Spleen (tissue), 11 donors: ENCODE results near the gene CLN5. TPM values are rescaled to one million over a fixed set of nuclear protein-coding genes. Genes with fewer than 3 reads are reported as not detected.

Experiments
- DNase-seq: peaks from one replicate; pipeline ENCODE4 v3.0.0-alpha.2; 2020
- H3K27ac ChIP-seq, 8 donors: fragments of 200-600 bp; sonication (generic) in 7 of 8; 1 replicate in 4 of 8; 2 replicates in 4 of 8; pipeline versions ENCODE4 v1.5.0 to v1.8.0; 2016 to 2021; ENCODE audit warnings: inconsistent platforms in 4 of 8, mild to moderate bottlenecking in 4 of 8, moderate library complexity in 1 of 8
- H3K27me3 ChIP-seq, 7 donors: fragments of 200-600 bp; sonication (generic) in 6 of 7; replicated peaks in 1 of 7; 1 replicate in 4 of 7; 2 replicates in 3 of 7; pipeline versions ENCODE4 v1.5.0 to v1.8.0; 2016 to 2021; ENCODE audit warnings: inconsistent platforms in 3 of 7, mild to moderate bottlenecking in 1 of 7
- H3K36me3 ChIP-seq, 6 donors: fragments of 200-600 bp; sonication (generic) in 5 of 6; 1 replicate in 4 of 6; 2 replicates in 2 of 6; pipeline versions ENCODE4 v1.5.0 to v1.8.0; 2016 to 2021; ENCODE audit warnings: inconsistent platforms in 2 of 6
- H3K4me1 ChIP-seq, 6 donors: fragments of 200-600 bp; sonication (generic) in 5 of 6; 1 replicate in 3 of 6; 2 replicates in 3 of 6; pipeline versions ENCODE4 v1.5.0 to v1.8.0; 2016 to 2021; ENCODE audit warnings: inconsistent platforms in 3 of 6
- H3K4me3 ChIP-seq, 8 donors: fragments of 200-600 bp; sonication (generic) in 7 of 8; 1 replicate in 4 of 8; 2 replicates in 4 of 8; pipeline versions ENCODE4 v1.5.0 to v1.8.0; 2016 to 2021; ENCODE audit warnings: inconsistent platforms in 4 of 8, mild to moderate bottlenecking in 4 of 8, moderate library complexity in 2 of 8
- H3K9me3 ChIP-seq, 8 donors: fragments of 200-600 bp; sonication (generic) in 7 of 8; 1 replicate in 4 of 8; 2 replicates in 4 of 8; pipeline versions ENCODE4 v1.5.0 to v1.8.0; 2016 to 2021; ENCODE audit warnings: inconsistent platforms in 4 of 8
- POLR2A ChIP-seq, 3 donors: fragments of 450-650 bp; IDR thresholded peaks; one replicate each; pipeline ENCODE4 v1.5.1; 2017; ENCODE audit warnings: antibody characterized with exemption in 3 of 3, mild to moderate bottlenecking in 1 of 3
- POLR2AphosphoS5 ChIP-seq, 3 donors: sonication (generic); formaldehyde crosslinking; IDR thresholded peaks; one replicate each; pipeline ENCODE4 v1.5.1; 2017; ENCODE audit warnings: antibody characterized with exemption in 3 of 3
- WGBS, 5 donors: extraction: QIAGEN DNeasy Blood & Tissue Kit in 3 of 5; methylation state at CpG; one replicate each; pipeline versions ENCODE4 v1.1.5 to v1.1.7; 2013 to 2018; 5-methylcytosine and 5-hydroxymethylcytosine counted together
- intact Hi-C: fragments of 100-400 bp; cut with DNase I; formaldehyde crosslinking; loops from one replicate; pipeline ENCODE4 v1.15.0; 2023; ENCODE audit warnings: low total_unique reads
- polyA plus RNA-seq, 3 donors: library from polyadenylated mRNA; stranded (reverse); fragments of 200-250 nt; gene quantifications; one replicate each; pipeline ENCODE4 v1.2.1, GENCODE V29; 2013
- total RNA-seq, 7 donors: library from RNA; depleted of rRNA in 3 of 7; stranded (reverse); fragments of >200 nt in 3 of 7; fragmentation: NEBNext Ultra II Directional in 4 of 7; extraction: Animal tissue kit (Norgen Biotek cat#: 25700) in 4 of 7; gene quantifications; one replicate each; pipeline versions ENCODE4 v1.1.0 to v1.2.1, GENCODE V29; 2016 to 2021
- TF ChIP-seq, protein P1 (sequence below), 11 experiments: fragments of 200-600 bp in 7 of 11; fragments of 450-650 bp in 4 of 11; sonication (generic) in 4 of 11; IDR thresholded peaks in 8 of 11; conservative IDR thresholded peaks in 3 of 11; 1 replicate in 7 of 11; 2 replicates in 4 of 11; pipeline versions ENCODE4 v1.4.0 to v1.8.0; 2016 to 2021; ENCODE audit warnings: antibody characterized with exemption in 11 of 11, inconsistent platforms in 4 of 11, mild to moderate bottlenecking in 1 of 11
- donor health status: healthy with polysubstance abuse.
- donor health status: DM: no; HTN: no; CAD: no; lungs with moderate emphysema.
- donor health status: DM: no; HTN: no; CAD: no.
- donor health status: Bipolar disorder and iron deficiency.
- donor health status: healthy.
- donor health status: DM: no; HTN: no; CAD: no.
- donor health status: DM: yes; HTN: yes; CAD: no.

Gene CLN5
- total and polyA plus RNA-seq, 10 donors, result 12.4 to 29.0 (median 20.3) TPM

DNA sequence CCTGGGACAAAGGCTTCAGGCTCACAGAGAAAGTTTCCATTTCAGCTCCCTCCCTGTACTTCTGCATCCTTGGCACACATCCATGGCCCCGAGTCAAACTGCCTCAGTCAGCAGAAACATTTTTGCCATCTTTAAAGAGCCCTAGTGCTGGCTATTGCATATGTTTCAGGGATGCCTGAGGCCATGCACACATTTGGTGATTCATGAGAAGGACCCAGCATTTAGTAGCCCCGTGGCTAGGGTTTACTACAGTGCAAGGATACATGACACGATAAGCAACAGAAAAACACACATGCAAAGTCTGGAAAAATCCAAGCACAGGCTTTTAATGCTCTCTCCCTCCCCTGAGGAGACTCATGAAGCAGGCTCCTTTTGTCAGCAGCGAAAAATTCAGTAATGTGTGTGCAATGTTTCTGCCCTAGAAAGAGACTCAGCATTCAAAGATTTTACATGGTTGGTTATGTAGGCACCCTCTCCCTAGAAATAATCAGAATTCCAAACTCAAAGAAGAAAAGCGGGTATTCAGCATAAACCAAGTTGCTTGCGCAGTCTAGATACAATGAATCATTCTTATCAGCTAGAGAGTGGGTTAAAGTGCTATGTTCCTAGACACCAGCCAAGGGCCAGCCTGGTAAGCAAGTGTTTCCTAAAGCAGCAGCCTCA is 26.0 kb upstream of the CLN5 start:
- H3K36me3 ChIP-seq, result no peaks in the 10 kb centered on the region
- TF ChIP-seq POLR2AphosphoS5 (IDR thresholded peaks at IDR 0.05) (peak in 1 of 3 donors; percentile 47), POLR2A (IDR thresholded peaks at IDR 0.05) (no peak)
- H3K27me3 ChIP-seq, result peaks cover 0 to 16% (median 0%) of the 10 kb centered on the region in 7 donors
- H3K4me3 ChIP-seq, result no peak overlapping the region
- no peak overlapping the region for H3K27ac ChIP-seq
- H3K4me1 ChIP-seq, result peaks cover 0 to 7% (median 2%) of the 10 kb centered on the region in 6 donors
- 60 to 70% (median 67%) methylated on average over 6 of the region's 6 CpGs for WGBS, 5 donors
- no peak for DNase-seq
- intact Hi-C loops, result no loop called here
- peaks cover 0 to 7% (median 6%) of the 10 kb centered on the region in 8 donors for H3K9me3 ChIP-seq

DNA sequence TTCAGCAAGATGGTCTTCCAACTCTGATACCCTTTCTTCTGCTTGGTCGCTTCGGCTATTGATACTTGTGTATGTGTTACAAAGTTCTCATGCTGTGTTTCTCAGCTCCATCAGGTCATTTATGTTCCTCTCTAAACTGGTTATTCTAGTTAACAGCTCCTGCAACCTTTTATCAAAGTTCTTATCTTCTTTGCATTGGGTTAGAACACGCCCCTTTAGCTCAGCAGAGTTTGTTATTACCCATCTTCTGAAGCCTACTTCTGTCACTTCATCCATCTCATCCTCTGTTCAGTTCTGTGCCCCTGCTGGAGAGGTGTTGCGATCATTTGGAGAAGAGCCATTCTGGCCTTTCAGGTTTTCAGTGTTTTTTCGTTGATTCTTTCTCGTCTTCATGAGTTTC is 24.9 kb upstream of the CLN5 start:
- Histone ChIP-seq H3K4me3 (no peak overlapping the region), H3K36me3 (no peaks in the 10 kb centered on the region), H3K4me1 (peaks cover 0 to 8% (median 2%) of the 10 kb centered on the region in 6 donors), H3K27me3 (peaks cover 0 to 21% (median 0%) of the 10 kb centered on the region in 7 donors), H3K9me3 (no peaks in the 10 kb centered on the region), H3K27ac (no peak overlapping the region)
- intact Hi-C loops, result no loop called here
- TF ChIP-seq POLR2A (IDR thresholded peaks at IDR 0.05) (no peak), POLR2AphosphoS5 (IDR thresholded peaks at IDR 0.05) (no peak)
- TF ChIP-seq, protein P1, sequence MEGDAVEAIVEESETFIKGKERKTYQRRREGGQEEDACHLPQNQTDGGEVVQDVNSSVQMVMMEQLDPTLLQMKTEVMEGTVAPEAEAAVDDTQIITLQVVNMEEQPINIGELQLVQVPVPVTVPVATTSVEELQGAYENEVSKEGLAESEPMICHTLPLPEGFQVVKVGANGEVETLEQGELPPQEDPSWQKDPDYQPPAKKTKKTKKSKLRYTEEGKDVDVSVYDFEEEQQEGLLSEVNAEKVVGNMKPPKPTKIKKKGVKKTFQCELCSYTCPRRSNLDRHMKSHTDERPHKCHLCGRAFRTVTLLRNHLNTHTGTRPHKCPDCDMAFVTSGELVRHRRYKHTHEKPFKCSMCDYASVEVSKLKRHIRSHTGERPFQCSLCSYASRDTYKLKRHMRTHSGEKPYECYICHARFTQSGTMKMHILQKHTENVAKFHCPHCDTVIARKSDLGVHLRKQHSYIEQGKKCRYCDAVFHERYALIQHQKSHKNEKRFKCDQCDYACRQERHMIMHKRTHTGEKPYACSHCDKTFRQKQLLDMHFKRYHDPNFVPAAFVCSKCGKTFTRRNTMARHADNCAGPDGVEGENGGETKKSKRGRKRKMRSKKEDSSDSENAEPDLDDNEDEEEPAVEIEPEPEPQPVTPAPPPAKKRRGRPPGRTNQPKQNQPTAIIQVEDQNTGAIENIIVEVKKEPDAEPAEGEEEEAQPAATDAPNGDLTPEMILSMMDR (IDR thresholded peaks at IDR 0.05 in 8 of 11, conservative IDR thresholded peaks at IDR 0.05 in 3 of 11), result no peak
- 90 to 97% (median 93%) methylated on average over 6 of the region's 6 CpGs for WGBS, 5 donors
- DNase-seq, result no peak

DNA sequence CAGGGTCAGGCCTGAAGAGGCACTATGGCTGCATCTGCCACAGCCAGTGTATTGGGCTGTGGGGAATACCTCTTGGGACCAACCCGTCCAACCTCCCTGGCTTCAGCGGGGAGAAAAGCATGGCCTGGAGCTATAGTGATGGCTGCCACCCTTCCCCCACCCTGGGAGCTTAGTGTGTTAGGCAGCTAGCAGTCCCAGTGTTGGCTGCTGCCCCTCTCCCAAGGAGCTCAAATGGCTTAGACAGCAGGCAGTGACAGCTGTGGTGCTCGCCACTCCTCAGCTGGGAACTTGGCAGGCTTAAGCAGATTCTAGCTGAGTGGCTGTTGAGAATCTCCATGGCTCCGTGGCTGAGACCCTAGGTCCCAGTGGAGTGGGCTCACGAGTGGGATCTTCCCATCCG is 23.8 kb upstream of the CLN5 start:
- no peaks in the 10 kb centered on the region for H3K36me3 ChIP-seq
- no peak for TF ChIP-seq POLR2A (IDR thresholded peaks at IDR 0.05)
- TF ChIP-seq, protein P1 (IDR thresholded peaks at IDR 0.05 in 8 of 11, conservative IDR thresholded peaks at IDR 0.05 in 3 of 11), result no peak
- no peak for TF ChIP-seq POLR2AphosphoS5 (IDR thresholded peaks at IDR 0.05)
- H3K27me3 ChIP-seq, result peaks cover 0 to 24% (median 0%) of the 10 kb centered on the region in 7 donors
- H3K9me3 ChIP-seq, result no peaks in the 10 kb centered on the region
- H3K27ac ChIP-seq, result no peak overlapping the region
- H3K4me1 ChIP-seq, result peaks cover 0 to 18% (median 6%) of the 10 kb centered on the region in 6 donors
- no peak overlapping the region for H3K4me3 ChIP-seq
- intact Hi-C loops, result no loop called here
- no peak for DNase-seq
- 83 to 96% (median 90%) methylated on average over 5 to 6 of the region's 6 CpGs for WGBS, 5 donors

DNA sequence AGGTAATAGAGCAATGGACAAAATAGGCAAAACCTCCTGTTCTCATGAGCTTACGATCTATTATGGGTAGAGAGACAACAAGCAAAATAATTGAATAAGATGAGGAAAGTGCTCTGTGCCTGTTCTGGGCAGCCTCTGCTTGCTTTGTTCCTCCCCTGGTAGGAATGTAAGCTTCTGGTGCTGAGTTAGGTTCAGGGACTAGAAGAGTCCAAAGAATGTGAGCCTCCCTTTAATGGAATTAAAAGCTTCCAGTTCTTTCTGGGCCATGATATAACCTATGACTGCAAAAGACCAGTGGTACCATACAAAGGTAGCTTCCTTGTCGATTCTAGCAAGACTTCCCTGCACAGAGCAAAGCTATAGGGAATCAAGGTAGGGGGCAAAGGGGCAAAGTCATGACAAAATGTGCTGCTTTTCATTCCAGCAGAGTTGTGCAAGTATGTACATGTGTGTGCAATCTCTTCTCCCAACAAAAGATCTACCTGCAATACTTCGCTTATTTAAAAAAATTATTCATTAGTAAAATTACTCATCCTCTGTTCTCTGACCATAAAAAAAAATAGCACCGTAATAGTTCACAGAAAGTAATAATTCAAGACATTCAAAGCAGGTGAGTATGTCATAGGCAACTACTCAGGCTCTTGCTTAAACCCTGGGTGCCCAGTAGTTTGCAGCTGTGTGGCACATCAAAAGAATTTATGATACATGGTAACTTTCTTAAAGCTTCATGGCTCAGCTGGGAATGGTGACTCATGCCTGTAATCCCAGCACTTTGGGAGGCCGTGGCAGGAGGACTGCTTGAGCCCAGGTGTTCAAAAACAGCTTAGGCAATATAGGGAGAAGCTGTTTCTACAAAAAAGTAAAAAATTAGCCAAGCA is 22.2 kb upstream of the CLN5 start:
- H3K9me3 ChIP-seq, result no peaks in the 10 kb centered on the region
- H3K27me3 ChIP-seq, result peaks cover 0 to 24% (median 0%) of the 10 kb centered on the region in 7 donors
- no peak for DNase-seq
- TF ChIP-seq, protein P1 (IDR thresholded peaks at IDR 0.05 in 8 of 11, conservative IDR thresholded peaks at IDR 0.05 in 3 of 11), result no peak
- no peak for TF ChIP-seq POLR2A (IDR thresholded peaks at IDR 0.05)
- no peak for TF ChIP-seq POLR2AphosphoS5 (IDR thresholded peaks at IDR 0.05)
- WGBS, 5 donors, result 79 to 91% (median 86%) methylated on average over 5 of the region's 5 CpGs
- peaks cover 0 to 18% (median 7%) of the 10 kb centered on the region in 6 donors for H3K4me1 ChIP-seq
- H3K27ac ChIP-seq, result no peak overlapping the region
- H3K36me3 ChIP-seq, result no peaks in the 10 kb centered on the region
- intact Hi-C loops, result loop anchor here (10.0 kb wide), 1 partner anchor 1095 kb away; no protein-coding TSS in a partner anchor
- no peak overlapping the region for H3K4me3 ChIP-seq
